HG03095 (cell line): ENCODE results near the gene HLX.

Experiments
- ATAC-seq: cut with Tn5 transposase; IDR thresholded peaks from one replicate; pipeline ENCODE4 v1.9.1; 2021; ENCODE audit warnings: moderate library complexity; ENCODE audit not compliant: unreplicated experiment

HLX gene

GRCh38 chr1:220894025-220894923 is 15.0 kb downstream of the HLX start:
- ATAC-seq = no peak

- ATAC-seq = no peak
Measured at GRCh38 chr1:220894924-220895256, 15.6 kb downstream of the HLX start.

GRCh38 chr1:220895412-220895946 is 16.2 kb downstream of the HLX start:
- ATAC-seq = no peak

GRCh38 chr1:220896092-220896491 is 16.8 kb downstream of the HLX start:
- ATAC-seq = no peak

- no peak for ATAC-seq
Measured at GRCh38 chr1:220900842-220901241, 21.6 kb downstream of the HLX start.

GRCh38 chr1:220901881-220902280 is 22.6 kb downstream of the HLX start:
- no peak for ATAC-seq

- ATAC-seq = no peak
Measured at GRCh38 chr1:220902916-220903315, 23.7 kb downstream of the HLX start.

GRCh38 chr1:220904876-220905275 is 25.6 kb downstream of the HLX start:
- ATAC-seq = no peak

GRCh38 chr1:220905650-220906560 is 26.7 kb downstream of the HLX start:
- no peak for ATAC-seq

GRCh38 chr1:220906561-220907334 is 27.5 kb downstream of the HLX start:
- ATAC-seq = no peak

- no peak for ATAC-seq
Measured at GRCh38 chr1:220908757-220909156, 29.5 kb downstream of the HLX start.

- ATAC-seq = no peak
Measured at GRCh38 chr1:220910021-220910420, 30.8 kb downstream of the HLX start.

- no peak for ATAC-seq
Measured at GRCh38 chr1:220914283-220915116, 35.3 kb downstream of the HLX start.

GRCh38 chr1:220915117-220915440 is 35.8 kb downstream of the HLX start:
- no peak for ATAC-seq

GRCh38 chr1:220915954-220916353 is 36.7 kb downstream of the HLX start:
- ATAC-seq = no peak

GRCh38 chr1:220917101-220917500 is 37.9 kb downstream of the HLX start:
- no peak for ATAC-seq

GRCh38 chr1:220917535-220918209 is 38.4 kb downstream of the HLX start:
- no peak for ATAC-seq

GRCh38 chr1:220918285-220918951 is 39.2 kb downstream of the HLX start:
- no peak for ATAC-seq

GRCh38 chr1:220920967-220921366 is 41.7 kb downstream of the HLX start:
- ATAC-seq = no peak
